Astrocyte (in vitro differentiated cells and primary cell): ENCODE data around the gene NTM. TPM values are rescaled to one million over a fixed set of nuclear protein-coding genes. Genes with fewer than 3 reads are reported as not detected.

Experiments
- DNase-seq: peaks from one replicate; pipeline ENCODE4 v3.0.0-alpha.2; 2010; ENCODE audit warnings: low read depth
- FAIRE-seq: peaks from 2 replicates; lab custom pipeline; 2011; peaks lifted over from hg19 to GRCh38; lab: Jason Lieb, UNC
- H2AFZ ChIP-seq: 2 replicates; pipeline ENCODE4 v1.6.0; 2012; ENCODE audit warnings: low read depth, low read length, inconsistent platforms
- H3K27ac ChIP-seq: 2 replicates; pipeline ENCODE4 v1.5.1; 2011; ENCODE audit warnings: low read depth, low read length, inconsistent platforms
- H3K27me3 ChIP-seq: 2 replicates; pipeline ENCODE4 v1.6.0; 2011; ENCODE audit warnings: low read length, inconsistent platforms; ENCODE audit not compliant: insufficient read depth
- H3K36me3 ChIP-seq: 2 replicates; pipeline ENCODE4 v1.5.1; 2011; ENCODE audit warnings: low read length, inconsistent platforms; ENCODE audit not compliant: insufficient read depth
- H3K4me1 ChIP-seq: 2 replicates; pipeline ENCODE4 v1.5.1; 2011; ENCODE audit warnings: low read length, inconsistent platforms; ENCODE audit not compliant: insufficient read depth
- H3K4me2 ChIP-seq: 2 replicates; pipeline ENCODE4 v1.6.0; 2012; ENCODE audit warnings: low read length, inconsistent platforms
- H3K4me3 ChIP-seq: 2 replicates; pipeline ENCODE4 v1.5.1; 2011; ENCODE audit warnings: low read depth, mild to moderate bottlenecking, low read length, inconsistent platforms; ENCODE audit not compliant: insufficient read depth
- H3K79me2 ChIP-seq: 2 replicates; pipeline ENCODE4 v1.6.0; 2012; ENCODE audit warnings: mild to moderate bottlenecking, low read length, inconsistent platforms; ENCODE audit not compliant: insufficient read depth
- H3K9ac ChIP-seq: 2 replicates; pipeline ENCODE4 v1.6.0; 2012; ENCODE audit warnings: mild to moderate bottlenecking, low read length, inconsistent platforms
- H3K9me3 ChIP-seq: 2 replicates; pipeline ENCODE4 v1.5.1; 2012; ENCODE audit warnings: low read depth, mild to moderate bottlenecking, low read length, inconsistent platforms; ENCODE audit not compliant: insufficient read depth
- H4K20me1 ChIP-seq: 2 replicates; pipeline ENCODE4 v1.6.0; 2012; ENCODE audit warnings: low read length, inconsistent platforms; ENCODE audit not compliant: insufficient read depth
- H3K27ac Mint-ChIP-seq: one replicate; pipeline ENCODE4 v1.8.0; 2021; ENCODE audit warnings: mild to moderate bottlenecking, mixed read lengths; ENCODE audit not compliant: unreplicated experiment
- H3K27me3 Mint-ChIP-seq: one replicate; pipeline ENCODE4 v1.8.0; 2021; ENCODE audit warnings: low read depth, mixed read lengths; ENCODE audit not compliant: unreplicated experiment
- H3K36me3 Mint-ChIP-seq: one replicate; pipeline ENCODE4 v1.8.0; 2021; ENCODE audit warnings: low read depth, mixed read lengths; ENCODE audit not compliant: unreplicated experiment
- H3K4me1 Mint-ChIP-seq: one replicate; pipeline ENCODE4 v1.8.0; 2021; ENCODE audit warnings: low read depth, mixed read lengths; ENCODE audit not compliant: unreplicated experiment
- H3K4me3 Mint-ChIP-seq: one replicate; pipeline ENCODE4 v1.8.0; 2021; ENCODE audit warnings: mild to moderate bottlenecking, moderate library complexity, mixed read lengths; ENCODE audit not compliant: unreplicated experiment
- H3K9me3 Mint-ChIP-seq: one replicate; pipeline ENCODE4 v1.8.0; 2021; ENCODE audit warnings: mild to moderate bottlenecking, mixed read lengths; ENCODE audit not compliant: unreplicated experiment
- CTCF ChIP-seq: IDR thresholded peaks from 2 replicates; pipeline ENCODE4 v1.5.1; 2011; ENCODE audit warnings: low read depth, mild to moderate bottlenecking, inconsistent platforms, low read length, moderate library complexity; ENCODE audit not compliant: insufficient read depth
- EZH2 ChIP-seq: IDR thresholded peaks from 2 replicates; pipeline ENCODE4 v1.6.1; 2012; ENCODE audit warnings: mild to moderate bottlenecking, low read length, inconsistent platforms; ENCODE audit not compliant: insufficient read depth
- total RNA-seq: library from RNA; stranded (reverse); gene quantifications from 2 replicates; pipeline ENCODE4 v1.2.1, GENCODE V29; 2021

The NTM gene
- total RNA-seq, 1 donor from 2014 or later, result 98.2 TPM

GRCh38 chr11:132042296-132042695, 671.9 kb downstream of the NTM start:
- no peak for FAIRE-seq
- no peak for DNase-seq
- no peaks in the 10 kb centered on the region for H3K27me3 Mint-ChIP-seq
- no peaks in the 10 kb centered on the region for H3K9me3 ChIP-seq
- H3K4me3 Mint-ChIP-seq, result no peak overlapping the region
- no peak overlapping the region for H3K4me2 ChIP-seq
- H3K36me3 ChIP-seq, result no peaks in the 10 kb centered on the region
- H3K36me3 Mint-ChIP-seq, result peaks cover 10% of the 10 kb centered on the region
- no peaks in the 10 kb centered on the region for H3K9me3 Mint-ChIP-seq
- H3K4me3 ChIP-seq, result no peak overlapping the region
- H3K27ac ChIP-seq, result no peak overlapping the region
- H3K79me2 ChIP-seq, result peaks cover 90% of the 10 kb centered on the region
- no peak overlapping the region for H3K9ac ChIP-seq
- H3K27me3 ChIP-seq, result no peaks in the 10 kb centered on the region
- peaks cover 38% of the 10 kb centered on the region for H3K4me1 Mint-ChIP-seq
- no peak overlapping the region for H3K27ac Mint-ChIP-seq
- TF ChIP-seq EZH2, result no peak
- TF ChIP-seq CTCF, result no peak
- H4K20me1 ChIP-seq, result no peaks in the 10 kb centered on the region
- H2AFZ ChIP-seq, result no peak overlapping the region
- H3K4me1 ChIP-seq, result peaks cover 6% of the 10 kb centered on the region

GRCh38 chr11:132043714-132044113, 673.3 kb downstream of the NTM start:
- DNase-seq (no peak), FAIRE-seq (no peak)
- Mint-ChIP-seq H3K27me3 (no peaks in the 10 kb centered on the region), H3K4me1 (peaks cover 39% of the 10 kb centered on the region), H3K36me3 (peaks cover 10% of the 10 kb centered on the region), H3K4me3 (no peak overlapping the region), H3K9me3 (no peaks in the 10 kb centered on the region), H3K27ac (no peak overlapping the region)
- TF ChIP-seq CTCF (no peak), EZH2 (no peak)
- Histone ChIP-seq H4K20me1 (no peaks in the 10 kb centered on the region), H3K4me1 (peaks cover 8% of the 10 kb centered on the region), H3K4me3 (no peak overlapping the region), H3K36me3 (no peaks in the 10 kb centered on the region), H3K27ac (no peak overlapping the region), H3K4me2 (no peak overlapping the region), H3K27me3 (no peaks in the 10 kb centered on the region), H3K79me2 (peaks cover 88% of the 10 kb centered on the region), H3K9me3 (no peaks in the 10 kb centered on the region), H2AFZ (no peak overlapping the region), H3K9ac (no peak overlapping the region)

- no peaks in the 10 kb centered on the region for H3K27me3 Mint-ChIP-seq
- H4K20me1 ChIP-seq, result no peaks in the 10 kb centered on the region
- TF ChIP-seq CTCF (no peak), EZH2 (no peak)
- no peak overlapping the region for H3K9ac ChIP-seq
- H3K4me3 ChIP-seq, result no peak overlapping the region
- no peak overlapping the region for H2AFZ ChIP-seq
- no peaks in the 10 kb centered on the region for H3K9me3 Mint-ChIP-seq
- DNase-seq (no peak), FAIRE-seq (no peak)
- H3K27me3 ChIP-seq, result no peaks in the 10 kb centered on the region
- H3K36me3 Mint-ChIP-seq, result peaks cover 7% of the 10 kb centered on the region
- H3K36me3 ChIP-seq, result no peaks in the 10 kb centered on the region
- H3K79me2 ChIP-seq, result peaks cover 90% of the 10 kb centered on the region
- no peak overlapping the region for H3K27ac ChIP-seq
- no peak overlapping the region for H3K4me2 ChIP-seq
- H3K4me1 ChIP-seq, result peaks cover 8% of the 10 kb centered on the region
- peaks cover 42% of the 10 kb centered on the region for H3K4me1 Mint-ChIP-seq
- no peak overlapping the region for H3K4me3 Mint-ChIP-seq
- H3K9me3 ChIP-seq, result no peaks in the 10 kb centered on the region
- no peak overlapping the region for H3K27ac Mint-ChIP-seq
Observed at GRCh38 chr11:132045107-132045506, 674.7 kb downstream of the NTM start.
